CD4-positive, alpha-beta T cell treated with Interleukin-15 for 4 hours (primary cell): ENCODE measurements around the gene FUT7.

Experiments
- DNase-seq: peaks from one replicate; pipeline ENCODE4 v3.0.0-alpha.2; 2020; ENCODE audit warnings: low spot score

The FUT7 gene

DNA sequence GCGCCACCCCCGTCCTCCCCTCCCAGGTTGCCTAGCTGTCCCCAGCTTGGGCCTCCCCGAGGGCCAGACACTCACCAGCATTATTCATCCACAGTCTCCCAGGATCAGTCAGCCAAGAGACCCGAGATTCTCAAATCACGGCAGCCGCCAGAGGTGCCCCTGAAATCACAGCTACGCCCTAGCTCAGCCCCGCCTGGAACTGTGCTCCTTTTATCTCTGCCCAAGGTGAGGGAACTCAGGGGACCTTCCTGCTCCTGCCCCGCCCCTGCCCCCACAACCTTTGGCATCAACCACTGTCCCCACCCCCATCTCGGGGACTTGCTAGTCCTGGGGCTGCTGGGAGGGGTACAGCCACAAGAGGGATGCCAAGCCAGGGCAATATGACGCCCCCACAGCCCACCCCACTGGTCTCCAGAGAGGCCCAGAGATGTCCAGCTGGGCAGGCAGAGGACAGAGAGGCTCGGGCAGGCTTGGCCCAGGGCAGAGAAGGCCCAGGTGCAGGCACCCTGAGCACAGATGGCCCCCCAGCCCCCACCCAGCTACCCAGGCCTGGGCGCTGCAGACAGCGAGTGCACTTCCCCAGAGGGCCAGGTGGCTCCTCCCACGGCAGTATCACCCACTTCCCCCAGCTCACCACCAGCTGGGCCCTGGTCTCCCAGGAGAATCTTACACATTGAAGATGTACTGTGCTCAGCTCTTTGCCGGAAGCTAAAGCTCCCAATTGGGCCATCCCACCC, at the start of gene FUT7:
FUT7 (minus strand) TSS at position 185 of the 737 bp plus-strand sequence; CDS start at position 88, 97 bp downstream.
- peak; percentile 31 for DNase-seq

DNA sequence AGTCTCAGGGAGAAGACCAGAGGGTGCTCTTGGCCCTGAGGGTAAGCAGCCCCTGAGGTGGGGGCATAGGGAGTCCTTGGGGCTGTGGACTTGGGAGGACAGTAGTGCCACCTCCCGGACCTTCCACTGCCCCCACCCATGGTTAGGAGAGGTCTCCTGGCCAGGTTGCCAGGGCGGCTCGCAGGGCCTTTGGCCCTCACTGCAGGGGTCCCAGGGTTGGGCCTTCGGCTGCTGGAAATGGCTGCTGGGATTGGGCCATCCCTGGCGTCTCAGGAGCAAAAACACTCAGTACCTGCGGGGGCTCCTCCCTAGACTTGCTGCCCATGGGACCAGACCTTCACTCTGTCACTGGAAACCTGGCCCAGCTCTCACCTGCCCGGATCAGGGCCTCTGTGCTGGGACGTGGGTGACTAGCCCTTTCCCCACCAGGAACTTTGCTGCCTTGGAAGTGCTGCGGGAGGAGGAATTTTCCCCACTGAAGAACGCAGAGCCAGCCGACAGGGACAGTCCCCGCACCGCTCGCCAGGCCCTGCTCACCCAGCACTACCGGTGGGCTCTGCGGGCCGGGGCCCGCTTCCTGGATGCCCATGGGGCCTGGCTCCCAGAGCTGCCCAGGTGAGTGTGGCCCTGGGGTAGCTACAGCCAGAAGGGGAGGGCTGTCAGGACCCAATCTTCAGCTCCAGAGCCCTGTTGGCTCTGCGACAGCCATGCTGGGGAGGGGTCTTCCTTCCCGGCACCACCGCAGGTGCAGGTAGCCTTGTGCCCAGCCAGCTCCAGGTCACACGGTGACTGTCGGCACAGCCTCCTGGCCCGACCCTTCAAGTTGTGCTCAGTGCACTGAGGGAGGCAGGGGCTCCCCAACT, 48.6 kb upstream of the FUT7 start:
- DNase-seq, result no peak

DNA sequence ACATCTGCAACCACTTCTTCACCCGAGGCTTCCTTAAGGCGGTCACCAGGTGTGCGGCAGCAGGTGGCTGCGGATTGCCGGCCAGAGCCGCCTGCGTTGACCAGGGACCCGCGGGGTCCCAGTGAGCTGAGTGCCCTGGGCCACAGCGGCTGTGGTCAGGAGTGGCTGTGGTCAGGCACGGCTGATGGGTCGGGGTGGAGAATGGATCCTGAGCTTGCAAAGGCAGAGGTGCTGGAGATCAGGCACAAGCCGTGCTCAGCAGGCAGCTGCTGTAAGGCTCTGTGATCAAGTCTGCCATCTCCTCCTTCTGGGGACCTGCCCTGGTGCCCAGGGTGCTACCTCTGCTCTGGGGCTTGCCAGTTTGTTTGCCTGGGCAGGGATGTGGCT, 47.5 kb upstream of the FUT7 start:
- no peak for DNase-seq

DNA sequence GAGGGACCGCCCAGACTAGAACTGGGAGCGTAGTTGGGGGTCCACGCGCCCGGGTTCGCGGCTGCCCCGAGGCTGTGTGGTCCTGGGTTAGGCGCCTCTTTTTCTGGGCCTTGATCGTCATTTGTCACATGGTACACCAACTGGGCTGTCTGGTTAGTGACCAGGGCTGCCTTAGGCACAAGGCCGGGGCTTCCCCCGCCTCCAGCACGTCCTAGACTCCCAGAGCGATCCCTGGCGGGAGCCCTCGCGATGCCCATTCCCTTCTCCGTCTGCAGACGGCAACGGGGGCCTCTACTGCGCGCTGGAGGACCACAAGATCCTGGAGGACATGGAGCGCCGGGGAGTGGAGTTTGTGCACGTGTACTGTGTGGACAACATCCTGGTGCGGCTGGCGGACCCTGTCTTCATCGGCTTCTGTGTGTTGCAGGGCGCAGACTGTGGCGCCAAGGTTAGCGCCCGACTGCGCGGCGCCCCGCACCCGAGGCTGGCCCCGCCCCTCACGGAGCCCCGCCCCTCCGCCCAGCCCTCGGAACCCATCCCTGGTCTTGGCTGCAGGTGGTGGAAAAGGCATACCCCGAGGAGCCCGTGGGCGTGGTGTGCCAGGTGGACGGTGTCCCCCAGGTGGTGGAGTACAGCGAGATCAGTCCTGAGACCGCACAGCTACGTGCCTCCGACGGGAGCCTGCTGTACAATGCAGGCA, 47.0 kb upstream of the FUT7 start:
- no peak for DNase-seq

DNA sequence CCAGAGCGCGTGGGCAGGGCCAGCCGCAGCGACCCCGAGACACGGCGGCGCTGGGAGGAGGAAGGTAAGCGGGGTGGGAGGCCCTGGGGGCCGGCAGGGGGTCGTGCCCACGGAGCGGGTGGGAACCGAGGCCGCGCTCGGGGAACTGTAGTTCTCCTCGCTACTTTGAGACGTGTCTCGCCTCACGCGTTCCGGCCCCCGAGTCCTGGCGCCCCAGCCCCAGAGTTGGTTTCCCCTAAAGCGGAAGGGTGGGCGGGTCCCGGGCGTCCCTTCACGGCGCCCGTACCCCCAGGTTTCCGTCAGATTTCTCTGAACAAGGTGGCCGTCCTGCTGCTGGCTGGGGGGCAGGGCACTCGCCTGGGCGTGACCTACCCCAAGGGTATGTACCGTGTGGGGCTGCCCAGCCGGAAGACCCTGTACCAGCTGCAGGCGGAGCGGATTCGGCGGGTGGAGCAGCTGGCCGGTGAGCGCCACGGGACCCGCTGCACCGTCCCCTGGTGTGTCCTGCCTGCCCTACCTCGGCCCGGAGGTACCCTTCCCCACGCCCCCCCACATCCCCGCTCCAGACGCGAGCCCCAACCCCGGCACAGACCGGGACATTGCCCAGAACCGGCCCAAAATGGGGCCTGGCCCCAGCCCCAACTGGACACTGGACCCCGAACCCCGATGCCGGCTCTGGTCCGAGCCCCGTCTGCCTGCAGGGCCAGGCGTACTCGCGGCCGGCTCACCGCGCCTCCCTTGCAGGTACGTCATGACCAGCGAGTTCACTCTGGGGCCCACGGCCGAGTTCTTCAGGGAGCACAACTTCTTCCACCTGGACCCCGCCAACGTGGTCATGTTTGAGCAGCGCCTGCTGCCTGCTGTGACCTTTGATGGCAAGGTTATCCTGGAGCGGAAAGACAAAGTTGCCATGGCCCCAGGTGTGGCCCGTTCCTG, 46.1 kb upstream of the FUT7 start:
- DNase-seq, result peak; percentile 50

DNA sequence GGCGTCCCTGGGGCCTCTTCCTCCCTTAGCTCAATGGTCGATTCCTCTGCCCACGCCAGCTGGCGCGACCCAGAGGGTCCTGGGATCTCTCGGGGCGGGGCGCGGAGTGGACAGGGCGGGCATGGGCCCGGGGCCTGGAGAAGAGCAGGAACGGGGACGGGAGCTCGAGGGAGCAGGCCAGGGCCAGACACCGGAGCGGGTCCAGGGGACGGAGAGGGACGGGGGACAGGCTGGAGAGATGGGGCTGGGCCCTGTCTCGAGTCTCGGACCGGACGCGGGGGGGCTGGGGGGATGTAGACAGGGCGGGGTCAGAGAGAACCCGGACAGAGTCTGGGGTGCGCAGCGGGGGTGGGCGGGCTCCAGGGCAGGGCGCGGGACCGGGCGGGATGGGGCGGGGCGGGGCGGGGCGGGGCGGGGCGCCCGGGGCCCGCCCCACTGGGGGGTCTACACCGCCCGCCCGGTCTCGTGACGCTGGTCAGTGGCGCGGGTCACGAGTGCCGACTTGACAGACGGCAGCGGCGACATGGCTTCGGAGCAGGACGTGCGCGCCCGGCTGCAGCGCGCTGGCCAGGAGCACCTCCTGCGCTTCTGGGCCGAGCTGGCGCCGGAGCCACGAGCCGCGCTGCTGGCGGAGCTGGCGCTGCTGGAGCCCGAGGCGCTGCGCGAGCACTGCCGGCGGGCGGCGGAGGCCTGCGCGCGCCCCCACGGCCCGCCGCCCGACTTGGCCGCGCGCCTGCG, 45.3 kb upstream of the FUT7 start, which contains the start of gene UAP1L1:
UAP1L1 (plus strand) TSS at position 508 of the 738 bp plus-strand sequence; CDS start at position 524, 16 bp downstream.
- DNase-seq, result peak; percentile 39

- DNase-seq, result no peak
Measured at GRCh38 chr9:137076636-137077009, 44.7 kb upstream of the FUT7 start.

- no peak for DNase-seq
Measured at GRCh38 chr9:137075275-137075775, 43.4 kb upstream of the FUT7 start.

- DNase-seq, result no peak
Measured at GRCh38 chr9:137074657-137075274, 42.9 kb upstream of the FUT7 start.

DNA sequence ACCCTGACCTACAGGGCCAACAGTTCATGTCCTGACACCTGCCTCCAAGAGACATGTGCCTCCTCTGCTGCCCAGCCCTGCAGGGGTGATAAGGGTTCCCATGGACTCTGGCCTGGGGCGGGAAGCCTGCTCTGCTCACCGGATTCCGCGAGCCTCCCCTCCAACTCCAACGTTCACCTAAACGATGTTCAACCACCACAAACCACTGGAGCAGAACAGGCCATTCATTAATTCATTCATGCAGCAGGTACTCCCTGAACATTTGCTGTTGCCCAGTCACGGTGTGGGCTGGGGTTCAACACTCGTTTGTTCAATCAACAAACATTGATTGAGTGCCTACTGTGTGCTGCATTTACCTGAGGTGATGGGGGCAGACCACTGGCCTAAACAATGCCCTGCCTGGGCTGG, 42.1 kb upstream of the FUT7 start:
- DNase-seq, result no peak

DNA sequence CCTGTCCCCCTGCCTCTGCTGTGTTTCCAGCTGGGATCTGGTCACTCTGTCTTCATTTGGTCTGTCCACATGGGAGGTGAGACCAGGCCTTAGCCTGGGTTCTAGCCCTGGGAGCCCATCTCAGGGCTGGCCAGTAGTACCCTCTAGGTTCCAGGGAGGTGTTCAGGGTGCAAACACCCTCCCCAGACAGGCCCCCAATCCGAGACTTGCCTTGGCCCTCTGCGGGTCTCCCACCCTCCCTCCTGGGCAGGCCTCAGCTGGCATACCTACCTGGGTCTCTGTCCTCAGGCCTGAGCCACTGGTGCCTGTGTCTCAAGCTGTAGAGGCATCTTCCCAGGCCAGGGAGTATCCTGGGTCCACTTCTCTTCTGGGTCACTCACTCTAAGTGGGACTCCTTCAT, 39.4 kb upstream of the FUT7 start:
- no peak for DNase-seq

GRCh38 chr9:137070906-137071275, 39.0 kb upstream of the FUT7 start:
- DNase-seq, result no peak

DNA sequence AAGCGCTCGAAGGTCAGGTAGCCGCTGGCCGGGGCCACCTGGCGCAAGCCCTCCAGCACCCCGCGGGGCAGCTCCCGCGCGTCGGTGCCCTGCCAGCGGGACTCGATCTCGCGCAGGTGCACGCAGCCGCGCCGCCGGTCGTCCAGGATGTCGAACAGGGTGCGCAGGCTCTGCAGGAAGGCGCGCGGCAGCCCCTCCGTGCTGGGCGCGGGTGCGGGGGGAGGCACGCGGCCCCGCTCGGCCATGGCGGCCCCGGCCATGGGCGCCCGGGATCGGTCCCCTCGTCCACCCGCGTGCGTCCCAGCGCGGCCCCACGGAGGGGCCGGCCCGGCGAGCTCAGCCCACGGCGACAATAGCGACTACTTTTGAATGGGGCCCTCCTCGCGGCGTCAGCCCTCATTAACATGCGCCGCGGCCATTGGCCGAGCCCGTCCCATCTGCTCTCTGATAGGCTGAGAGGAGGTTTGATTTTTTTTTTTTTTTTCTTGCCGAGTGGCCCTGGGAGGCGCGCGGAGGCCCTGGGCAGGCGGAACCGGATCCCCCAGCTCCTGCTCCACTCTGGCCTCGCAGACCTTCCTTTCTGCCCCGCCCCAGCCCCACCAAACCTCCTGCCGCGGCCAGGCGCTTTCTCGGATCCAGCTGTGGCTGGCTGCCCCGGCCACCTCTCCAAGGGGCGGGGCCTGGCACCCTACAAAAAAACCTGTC, 38.5 kb upstream of the FUT7 start, which contains the start of gene SAPCD2:
SAPCD2 (minus strand) TSS at position 357 of the 705 bp plus-strand sequence; CDS start at position 260, 97 bp downstream.
- peak; percentile 82 for DNase-seq

- DNase-seq, result no peak
Measured at GRCh38 chr9:137069508-137070091, 37.7 kb upstream of the FUT7 start.

DNA sequence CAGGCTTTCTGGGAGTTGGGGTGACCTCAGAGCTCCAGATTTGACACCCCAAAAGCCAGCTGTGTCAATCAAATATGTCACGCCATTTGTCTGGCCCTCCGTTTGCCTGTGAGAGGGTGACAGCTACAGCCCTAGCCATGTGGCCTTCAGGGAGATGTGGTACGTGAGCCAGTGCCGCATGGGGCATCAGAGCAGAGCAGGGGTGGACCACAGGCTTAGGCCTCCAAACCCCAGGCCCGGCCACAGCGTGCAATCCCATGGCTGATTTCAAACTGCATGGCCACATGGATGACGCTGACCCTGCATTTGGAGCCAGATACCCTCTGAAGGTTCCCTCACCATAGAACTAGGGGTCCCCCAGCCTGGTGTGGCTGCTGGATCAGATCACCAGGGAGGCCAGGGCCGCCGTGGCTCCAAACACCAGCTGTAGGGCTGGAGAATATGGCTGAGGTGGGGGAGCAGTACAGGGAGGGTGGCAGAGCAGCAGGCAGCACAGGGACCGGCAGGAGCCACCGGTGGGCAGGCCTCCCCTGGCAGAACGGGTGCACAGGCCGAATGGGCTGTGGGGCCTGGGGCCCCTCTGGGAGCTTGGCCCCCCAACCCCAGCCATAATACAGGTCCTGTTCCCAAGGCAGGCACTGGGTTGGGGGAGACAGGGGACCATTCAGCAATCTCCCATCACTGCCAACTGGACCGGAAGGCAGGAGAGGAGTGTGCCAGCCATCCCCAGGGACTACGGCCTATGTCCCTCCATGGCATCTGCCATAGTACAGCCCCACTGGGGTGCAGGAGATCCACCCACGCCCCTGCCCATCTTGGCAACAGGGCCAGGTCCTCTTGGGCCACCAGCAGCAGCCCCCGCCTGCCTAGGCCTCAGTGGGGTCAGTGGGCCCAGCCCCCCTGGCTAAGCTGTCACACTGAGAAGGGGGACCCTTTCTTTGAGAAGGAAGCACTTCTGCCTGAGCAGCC, 36.9 kb upstream of the FUT7 start:
- DNase-seq, result no peak

DNA sequence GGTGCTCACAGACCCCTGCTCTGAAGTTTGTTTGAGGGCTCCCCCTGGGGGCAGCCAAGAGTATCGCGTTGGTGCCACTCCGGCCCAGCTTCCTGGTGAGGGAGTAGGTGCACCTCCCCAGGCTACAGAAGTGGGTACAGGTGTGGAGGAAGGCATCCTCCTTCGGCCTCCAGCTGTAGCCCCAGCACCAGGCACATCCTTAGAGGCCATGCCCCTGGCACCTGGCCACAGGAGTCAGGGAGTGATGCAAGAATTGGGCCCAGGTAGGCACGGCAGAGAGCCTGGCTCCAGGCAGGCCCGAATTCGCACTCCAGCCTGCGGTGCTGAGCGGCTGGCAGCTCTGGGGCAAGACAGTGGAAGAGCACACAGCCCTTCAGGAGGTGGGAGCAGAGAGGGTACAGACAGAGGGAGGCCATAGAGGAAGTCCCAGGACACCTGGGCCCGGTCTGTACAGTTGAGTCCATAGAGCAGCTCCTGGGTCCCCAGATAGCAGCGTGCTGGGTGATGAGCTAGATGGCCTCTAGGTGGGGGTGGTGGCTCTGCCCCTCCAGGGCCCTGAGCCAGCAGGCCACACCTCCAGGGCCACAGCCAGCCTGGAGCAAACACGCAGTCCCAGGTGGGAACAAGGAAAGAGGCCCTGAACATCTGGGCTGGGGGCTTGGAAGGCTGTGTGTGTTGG, 36.1 kb upstream of the FUT7 start:
- DNase-seq, result peak; percentile 90
